Stimulated activated CD8-positive, alpha-beta memory T cell treated with anti-CD3 and anti-CD28 coated beads, Interleukin-15, amount 100 ng/mL, for 4 hours (primary cell): ENCODE data around the gene TOB1.

ENCODE experiments used
- DNase-seq, 2 donors: peaks; one replicate each; pipeline ENCODE4 v3.0.0-alpha.2; 2020; ENCODE audit warnings: low read depth in 2 of 2

The TOB1 gene, protein sequence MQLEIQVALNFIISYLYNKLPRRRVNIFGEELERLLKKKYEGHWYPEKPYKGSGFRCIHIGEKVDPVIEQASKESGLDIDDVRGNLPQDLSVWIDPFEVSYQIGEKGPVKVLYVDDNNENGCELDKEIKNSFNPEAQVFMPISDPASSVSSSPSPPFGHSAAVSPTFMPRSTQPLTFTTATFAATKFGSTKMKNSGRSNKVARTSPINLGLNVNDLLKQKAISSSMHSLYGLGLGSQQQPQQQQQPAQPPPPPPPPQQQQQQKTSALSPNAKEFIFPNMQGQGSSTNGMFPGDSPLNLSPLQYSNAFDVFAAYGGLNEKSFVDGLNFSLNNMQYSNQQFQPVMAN

DNA sequence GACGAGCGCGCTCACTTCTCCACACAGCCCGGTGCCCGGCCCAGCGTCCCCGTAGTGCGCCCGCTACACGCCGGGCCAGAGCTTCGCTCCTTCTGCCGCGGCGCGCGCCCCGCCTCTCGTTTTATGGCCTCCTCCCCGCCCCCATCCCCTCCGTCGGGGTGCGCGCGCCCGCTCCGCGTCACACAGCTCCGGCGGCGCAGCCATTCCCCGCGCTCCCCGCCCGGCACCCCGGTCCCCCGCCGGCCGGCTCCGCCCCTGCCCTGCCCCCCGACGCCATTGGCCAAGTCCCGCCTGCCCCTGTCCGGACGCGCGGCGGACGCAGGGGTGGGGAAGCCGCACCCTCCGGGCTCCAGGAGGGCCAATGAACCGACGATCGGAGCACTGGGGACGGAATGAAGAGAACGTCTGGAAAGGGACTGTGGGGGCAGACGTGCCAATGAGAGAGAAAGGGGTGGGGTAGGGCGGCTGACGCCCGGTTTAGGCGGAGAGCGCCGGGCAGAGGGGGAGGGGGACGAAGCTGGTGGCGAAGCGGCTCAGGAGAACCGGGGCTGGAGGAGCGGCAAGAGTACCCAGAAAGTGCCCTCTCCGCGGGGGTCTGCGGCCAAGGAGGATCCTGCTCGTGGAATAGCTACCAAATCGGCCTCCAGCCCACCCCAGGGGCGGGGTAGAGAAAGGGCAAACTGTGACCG is at the start of gene TOB1:
Gene TOB1 (minus strand): TSS at position 94 of the 689 bp plus-strand sequence. CDS start 2,337 bp downstream, outside the sequence.
- peak; percentile 89 to 90 for DNase-seq

DNA sequence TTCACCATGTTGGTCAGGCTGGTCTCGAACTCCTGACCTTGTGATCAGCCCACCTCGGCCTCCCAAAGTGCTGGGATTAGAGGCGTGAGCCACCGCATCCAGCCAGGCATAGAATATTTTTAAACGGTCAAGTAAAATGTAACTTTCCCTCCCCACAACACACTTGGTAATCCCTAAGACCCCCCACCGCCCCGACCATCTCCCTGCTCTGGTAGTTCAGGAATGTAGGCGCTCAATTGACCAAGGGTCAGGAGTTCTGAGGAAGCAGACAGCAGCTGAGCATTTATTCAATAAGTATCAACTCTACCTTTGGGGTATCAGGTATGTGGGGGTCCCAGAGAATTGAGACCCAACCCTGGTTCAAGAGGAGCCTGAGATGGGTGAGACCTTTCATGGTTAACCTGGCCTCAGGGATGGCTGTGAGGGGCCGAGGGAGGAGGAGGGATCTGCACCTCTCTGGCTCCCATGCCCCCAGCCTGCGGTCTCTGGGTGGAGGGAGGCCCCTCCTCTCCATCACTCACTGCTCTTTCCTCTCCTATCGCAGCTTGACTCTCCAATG is 48.4 kb upstream of the TOB1 start:
- no peak for DNase-seq

GRCh38 chr17:50913120-50913519 is 47.0 kb upstream of the TOB1 start:
- no peak for DNase-seq

DNA sequence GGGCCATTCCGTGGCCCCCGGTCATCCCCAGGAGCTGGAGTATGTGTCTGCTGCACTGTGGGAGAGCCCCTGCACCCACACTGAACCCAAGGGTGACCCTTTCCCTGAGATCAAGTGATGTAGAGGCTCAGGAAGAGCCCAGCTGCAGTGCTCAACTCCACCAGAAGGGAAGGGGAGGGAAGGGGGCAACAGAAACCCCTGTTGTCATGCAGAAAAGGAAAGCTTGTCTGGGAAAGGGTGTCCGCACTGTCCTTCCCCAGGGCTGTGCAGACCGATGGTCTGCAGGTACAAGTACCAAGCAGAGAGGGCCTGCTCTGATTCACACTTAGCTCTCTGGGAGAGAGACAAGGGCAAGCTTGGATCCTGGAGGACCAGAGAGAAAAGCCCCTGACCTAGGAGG is 45.7 kb upstream of the TOB1 start:
- no peak for DNase-seq

- DNase-seq = no peak
These were observed 45.3 kb upstream of the TOB1 start for GRCh38 chr17:50911450-50911849.

GRCh38 chr17:50909765-50910605 is 43.8 kb upstream of the TOB1 start:
- peak; percentile 46 to 47 for DNase-seq

DNA sequence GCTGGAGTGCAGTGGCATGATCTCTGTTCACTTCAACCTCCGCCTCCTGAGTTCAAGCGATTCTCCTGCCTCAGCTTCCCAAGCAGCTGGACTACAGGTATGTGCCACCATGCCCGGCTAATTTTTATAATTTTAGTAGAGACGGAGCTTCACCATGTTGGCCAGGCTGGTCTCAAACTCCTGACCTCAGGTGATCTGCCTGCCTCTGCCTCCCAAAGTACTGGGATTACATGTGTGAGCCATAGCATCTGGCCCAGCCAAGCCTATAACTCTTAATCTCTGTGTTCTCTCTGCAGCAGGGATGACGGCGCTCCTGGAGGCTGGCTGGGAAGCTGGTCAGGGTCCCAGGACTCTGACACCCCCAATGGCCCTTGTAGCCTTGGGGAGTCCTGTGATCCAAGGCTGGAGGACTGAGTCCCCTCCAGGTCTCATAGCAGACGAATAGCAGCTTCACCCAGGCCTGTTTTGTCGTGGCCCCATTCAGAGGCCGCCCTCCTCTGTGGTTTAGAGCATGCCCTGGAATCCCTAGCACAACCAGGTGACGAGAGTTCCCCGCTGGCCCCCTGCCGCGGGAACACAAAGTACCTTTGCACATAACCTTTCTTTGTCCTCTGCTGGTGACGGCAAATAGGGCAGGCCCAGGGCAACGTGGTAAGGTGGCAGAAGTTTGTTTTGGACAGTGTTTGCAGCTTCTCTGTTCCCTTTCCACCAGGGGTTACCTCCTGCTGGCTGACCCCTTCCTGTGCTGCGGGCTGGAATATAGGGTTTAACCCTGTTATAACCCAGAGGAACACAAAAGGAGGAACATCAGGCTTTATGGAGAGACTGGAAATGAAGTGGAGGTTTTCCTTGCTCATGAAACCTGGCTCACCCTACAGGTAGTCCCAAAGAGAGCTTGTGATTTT is 43.0 kb upstream of the TOB1 start:
- DNase-seq = no peak

- no peak for DNase-seq
These were observed 42.1 kb upstream of the TOB1 start for GRCh38 chr17:50908140-50908859.

- DNase-seq = no peak
These were observed 40.3 kb upstream of the TOB1 start for GRCh38 chr17:50906443-50906842.

DNA sequence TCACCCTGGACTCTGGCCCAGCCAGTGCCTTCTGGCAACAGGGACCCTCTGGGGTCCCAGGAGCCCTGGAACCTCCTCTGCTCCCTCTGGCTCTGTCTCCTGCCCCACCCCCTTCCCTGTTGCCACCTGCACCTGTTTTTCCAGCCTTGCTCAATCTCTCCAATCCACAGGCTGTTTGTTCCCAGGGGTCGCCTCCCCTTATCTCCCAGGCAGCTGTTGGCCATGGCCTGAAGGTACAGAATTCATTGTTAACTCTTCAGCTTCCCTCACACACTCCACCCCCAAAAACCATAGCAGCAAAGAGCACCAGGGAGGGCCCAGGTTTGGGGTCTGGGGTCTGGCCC is 39.3 kb upstream of the TOB1 start:
- no peak for DNase-seq

- no peak for DNase-seq
These were observed 38.6 kb upstream of the TOB1 start for GRCh38 chr17:50904518-50905459.

GRCh38 chr17:50903604-50904517 is 37.7 kb upstream of the TOB1 start:
- peak in 1 of 2 donors; percentile 22 for DNase-seq

GRCh38 chr17:50902372-50903353 is 36.5 kb upstream of the TOB1 start:
- DNase-seq = no peak

DNA sequence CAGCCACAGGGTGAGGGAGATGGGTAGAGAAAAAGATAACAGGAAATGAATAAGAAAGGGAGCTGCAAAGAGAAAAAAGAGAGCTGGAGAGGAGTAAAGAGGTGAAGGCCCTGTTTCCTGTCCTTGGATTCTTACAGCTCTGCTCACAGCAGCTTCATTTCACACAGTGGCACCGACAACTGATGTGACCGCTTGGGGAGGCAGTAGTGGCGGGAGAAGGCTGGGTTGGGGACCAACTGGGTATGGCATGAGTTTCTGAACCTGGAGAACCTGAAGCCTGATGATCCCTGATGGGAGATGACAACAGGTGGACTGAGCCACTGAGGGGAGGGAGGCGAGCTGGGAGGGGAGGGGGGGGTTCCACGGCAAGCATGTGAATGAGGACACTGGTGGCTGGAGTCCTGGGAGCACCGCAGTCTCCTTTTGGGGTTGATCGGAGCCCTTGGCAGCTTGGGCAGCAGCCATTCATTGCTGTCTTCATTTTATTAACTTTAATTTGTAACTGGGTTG is 34.3 kb upstream of the TOB1 start:
- no peak for DNase-seq

DNA sequence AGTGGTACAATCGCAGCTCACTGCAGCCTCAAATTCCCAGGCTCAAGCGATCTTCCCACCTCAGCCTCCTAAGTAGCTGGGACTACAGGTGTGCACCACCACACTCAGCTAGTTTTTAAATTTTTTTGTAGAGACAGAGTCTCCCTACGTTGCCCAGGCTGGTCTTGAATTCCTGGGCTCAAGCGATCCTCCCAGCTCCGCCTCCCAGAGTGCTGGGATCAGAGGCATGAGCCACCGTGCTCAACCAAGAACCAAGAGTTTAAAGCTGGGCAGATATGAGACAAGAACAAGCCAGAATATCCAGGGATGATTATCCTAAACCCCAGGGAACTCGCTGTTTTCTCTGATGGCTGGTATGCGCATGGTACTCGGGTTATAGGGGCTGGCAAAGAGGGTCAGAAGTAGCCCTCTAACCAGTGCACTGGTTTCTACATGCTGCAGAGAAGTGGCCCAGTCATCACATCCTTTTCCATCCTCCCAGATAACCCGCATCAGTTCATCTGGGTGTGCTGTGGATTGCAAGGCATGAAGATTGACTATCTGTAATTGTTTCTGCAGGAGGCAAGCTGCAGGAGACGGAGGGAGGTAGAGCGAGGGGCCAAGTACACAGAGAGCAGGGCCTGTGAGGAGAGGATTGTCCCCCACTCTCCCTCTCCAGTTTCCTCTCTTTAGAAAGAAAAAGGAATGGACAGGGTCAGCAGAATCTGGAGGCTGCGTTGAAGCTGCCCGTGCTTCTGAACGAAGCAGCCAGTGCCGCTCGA is 33.6 kb upstream of the TOB1 start:
- DNase-seq = no peak

DNA sequence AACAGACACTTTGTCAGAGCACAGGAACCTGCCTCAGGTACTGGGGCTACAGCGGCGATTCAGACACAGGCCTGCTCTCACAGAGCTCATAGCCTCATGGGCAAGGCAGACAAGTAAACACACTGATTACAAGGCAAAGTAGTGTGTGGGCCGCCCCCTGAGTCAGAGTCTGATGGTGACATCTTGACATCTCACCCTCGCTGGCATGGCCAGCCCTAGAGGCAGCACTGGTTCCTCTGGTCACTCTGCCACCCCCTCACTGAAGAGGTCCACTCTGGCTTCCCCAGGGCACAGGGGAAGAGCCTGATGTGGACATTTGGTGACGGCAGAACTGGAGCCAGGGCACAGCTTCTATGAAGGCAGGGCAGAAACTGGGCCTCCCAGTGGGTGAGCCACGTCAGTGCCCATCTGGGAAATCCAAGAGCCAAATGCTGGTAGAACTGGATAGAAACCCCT is 32.9 kb upstream of the TOB1 start:
- no peak for DNase-seq
